NK-92 (cell line): Measurements from ENCODE around the gene BBOX1.

Experiments
- DNase-seq: peaks from one replicate; lab custom pipeline; 2025; ENCODE audit not compliant: unreplicated experiment; lab: John Stamatoyannopoulos, UW

BBOX1 gene

GRCh38 chr11:27025312-27025955, 15.2 kb upstream of the BBOX1 start:
- DNase-seq = no peak

- no peak for DNase-seq
Observed at GRCh38 chr11:27025957-27026733, 14.5 kb upstream of the BBOX1 start.

GRCh38 chr11:27028561-27028965, 12.1 kb upstream of the BBOX1 start:
- DNase-seq = no peak

GRCh38 chr11:27029966-27030365, 10.6 kb upstream of the BBOX1 start:
- DNase-seq = no peak

- no peak for DNase-seq
Observed at GRCh38 chr11:27031754-27032153, 8.9 kb upstream of the BBOX1 start.

GRCh38 chr11:27039873-27040272, 742 bp upstream of the BBOX1 start:
- DNase-seq = no peak

- DNase-seq = no peak
Observed at GRCh38 chr11:27041141-27041899, 705 bp downstream of the BBOX1 start.

GRCh38 chr11:27046956-27047355, 6.3 kb downstream of the BBOX1 start:
- no peak for DNase-seq

- no peak for DNase-seq
Observed at GRCh38 chr11:27052668-27053067, 12.1 kb downstream of the BBOX1 start.

DNA sequence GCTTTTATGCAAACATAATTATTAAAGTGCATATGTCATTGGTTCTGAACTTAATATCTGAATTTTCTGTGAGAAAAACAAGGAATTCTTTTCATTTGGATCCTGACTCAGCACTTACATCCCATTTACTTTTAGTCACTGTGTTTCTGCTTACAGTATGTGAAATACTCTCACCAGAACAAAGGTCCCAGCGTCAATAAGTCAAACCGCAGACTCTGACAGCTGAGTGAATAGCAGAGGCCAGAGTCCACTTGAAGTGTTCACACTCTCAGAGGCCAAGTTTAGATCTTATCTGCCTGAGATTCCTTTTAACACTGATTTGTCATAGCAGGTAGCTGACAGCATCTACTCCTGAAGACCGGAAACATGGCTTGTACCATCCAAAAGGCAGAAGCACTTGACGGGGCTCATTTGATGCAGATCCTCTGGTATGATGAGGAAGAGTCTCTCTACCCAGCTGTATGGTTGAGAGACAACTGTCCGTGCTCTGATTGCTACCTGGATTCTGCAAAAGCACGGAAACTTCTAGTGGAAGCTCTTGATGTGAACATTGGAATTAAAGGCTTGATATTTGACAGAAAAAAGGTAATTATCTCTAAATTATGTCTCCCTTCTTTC, 14.6 kb downstream of the BBOX1 start:
- no peak for DNase-seq

- no peak for DNase-seq
Observed at GRCh38 chr11:27057091-27057780, 16.6 kb downstream of the BBOX1 start.

- no peak for DNase-seq
Observed at GRCh38 chr11:27058456-27058855, 17.8 kb downstream of the BBOX1 start.

DNA sequence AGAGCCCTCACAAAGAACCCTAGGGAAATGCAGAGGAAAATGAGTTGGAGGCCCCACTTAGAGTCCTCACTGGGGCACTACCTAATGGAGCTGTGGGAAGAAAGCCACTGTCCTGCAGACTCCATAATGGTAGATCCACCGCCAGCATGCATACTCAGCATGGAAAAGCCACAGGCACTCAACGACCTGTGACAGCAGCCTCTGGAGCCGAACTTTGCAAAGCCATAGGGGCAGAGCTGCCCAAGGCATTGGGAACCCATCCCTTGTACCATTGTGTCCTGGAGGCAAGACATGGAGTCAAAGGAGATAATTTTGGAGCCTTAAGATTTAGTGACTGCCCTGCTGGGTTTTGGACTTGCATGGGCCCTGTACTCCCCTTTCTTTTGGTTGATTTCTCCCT, 18.8 kb downstream of the BBOX1 start:
- no peak for DNase-seq

DNA sequence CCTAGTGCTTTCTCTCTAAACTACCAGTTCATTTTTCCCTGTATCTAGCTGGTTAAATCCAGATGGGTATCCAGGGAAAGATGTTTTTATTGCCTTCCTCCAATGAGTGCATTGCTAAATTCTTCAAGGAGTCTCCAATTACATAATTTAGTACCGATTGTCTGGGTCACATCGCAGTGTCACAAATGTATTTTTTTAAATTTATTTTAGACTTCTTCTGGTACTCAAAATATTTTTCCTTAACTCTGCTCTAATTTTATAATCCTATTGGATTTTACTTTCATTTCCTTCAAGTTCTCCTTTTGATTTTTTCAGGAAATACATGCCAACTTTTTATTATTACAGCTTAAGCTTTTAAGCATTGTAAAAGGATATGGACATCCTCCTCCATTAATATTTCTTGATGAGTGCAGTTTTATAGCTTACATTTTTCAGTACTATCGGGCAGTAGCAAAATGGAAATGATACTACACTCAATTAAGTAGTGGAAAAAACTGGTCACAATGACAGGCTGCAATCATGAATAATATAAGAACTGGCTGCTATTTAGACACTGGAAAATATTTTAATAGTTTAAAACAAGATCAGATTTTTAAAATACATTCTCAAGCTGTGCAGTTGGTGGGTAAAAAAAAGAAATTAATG, 20.3 kb downstream of the BBOX1 start:
- no peak for DNase-seq

- no peak for DNase-seq
Observed at GRCh38 chr11:27061461-27061821, 20.8 kb downstream of the BBOX1 start.

DNA sequence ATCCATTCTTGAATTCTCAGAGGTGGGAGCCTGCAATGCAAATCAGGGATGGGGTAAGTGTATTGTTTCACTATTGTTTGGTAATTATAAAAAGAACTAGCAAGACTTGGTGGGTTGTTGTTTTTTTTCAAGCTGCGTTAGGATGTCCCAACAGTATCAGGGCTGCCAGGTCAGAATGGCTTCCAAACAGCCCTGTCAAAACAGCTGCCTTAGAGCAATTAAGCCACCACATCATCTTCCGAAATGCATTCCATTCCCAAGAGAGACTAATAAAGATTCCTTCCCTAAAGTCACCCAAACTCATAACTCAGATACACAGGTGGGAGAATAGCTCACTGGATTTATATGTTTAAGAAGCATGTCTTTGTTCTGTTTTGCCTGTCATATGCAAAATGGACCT, 23.5 kb downstream of the BBOX1 start:
- no peak for DNase-seq

DNA sequence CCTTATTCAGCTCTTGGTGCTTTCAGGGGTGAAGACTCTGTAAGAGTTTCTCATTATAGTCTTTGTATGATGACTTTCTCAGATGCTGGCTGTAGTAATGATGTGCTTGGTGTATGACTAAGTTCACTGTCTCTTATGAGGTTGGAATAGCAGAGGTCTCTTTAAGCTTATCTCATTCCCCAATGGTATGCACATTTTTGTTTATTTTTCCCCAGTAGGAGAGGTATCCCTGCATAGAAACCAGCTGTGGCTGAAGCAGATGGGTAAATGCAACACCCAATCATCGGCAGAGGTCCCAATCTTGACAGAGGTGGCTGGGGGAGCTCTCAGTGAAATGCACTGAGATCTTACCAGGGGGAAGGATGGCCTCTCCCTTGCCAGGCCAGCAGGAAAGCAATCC, 34.6 kb downstream of the BBOX1 start:
- no peak for DNase-seq

GRCh38 chr11:27075655-27076054, 35.0 kb downstream of the BBOX1 start:
- DNase-seq = no peak

GRCh38 chr11:27076121-27076589, 35.5 kb downstream of the BBOX1 start:
- no peak for DNase-seq

DNA sequence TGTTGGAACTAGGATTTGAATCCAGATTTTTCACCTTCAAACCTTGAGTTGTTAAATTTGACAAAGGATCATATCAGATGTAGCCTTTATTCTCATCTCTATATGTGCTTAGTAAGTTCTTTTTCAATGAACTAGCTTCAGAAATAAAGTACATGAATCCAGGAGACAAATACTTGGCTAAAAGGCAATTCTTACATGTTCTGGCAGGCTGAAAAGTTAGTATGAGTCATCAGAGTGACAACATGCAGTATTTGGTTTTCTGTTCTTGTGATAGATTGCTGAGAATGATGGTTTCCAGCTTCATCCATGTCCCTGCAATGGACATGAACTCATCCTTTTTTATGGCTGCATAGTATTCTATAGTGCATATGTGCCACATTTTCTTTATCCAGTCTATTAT, 40.4 kb downstream of the BBOX1 start:
- DNase-seq = no peak
